HUES48 (cell line): Measurements from ENCODE around the gene TNFRSF11A.
A peak's percentile ranks its signal among the peaks of the same experiment; 100 is the strongest.

Experiments used
- H3K27ac ChIP-seq: one replicate; pipeline ENCODE4 v1.7.0; 2013; ENCODE audit warnings: low read depth, low read length, inconsistent platforms
- H3K27me3 ChIP-seq: 2 replicates; pipeline ENCODE4 v1.6.1; 2013; ENCODE audit warnings: mild to moderate bottlenecking, low read length; ENCODE audit not compliant: control insufficient read depth, insufficient read depth
- H3K36me3 ChIP-seq: 2 replicates; pipeline ENCODE4 v1.6.1; 2013; ENCODE audit warnings: low read length; ENCODE audit not compliant: control insufficient read depth, insufficient read depth
- H3K4me1 ChIP-seq: 2 replicates; pipeline ENCODE4 v1.6.1; 2013; ENCODE audit warnings: mild to moderate bottlenecking, low read length; ENCODE audit not compliant: control insufficient read depth, insufficient read depth
- H3K4me3 ChIP-seq: 2 replicates; pipeline ENCODE4 v1.5.1; 2013; ENCODE audit warnings: mild to moderate bottlenecking, low read depth, low read length
- H3K9ac ChIP-seq: 2 replicates; pipeline ENCODE4 v1.6.1; 2013; ENCODE audit warnings: mild to moderate bottlenecking, low read depth, low read length, moderate library complexity
- H3K9me3 ChIP-seq: 2 replicates; pipeline ENCODE4 v1.6.1; 2013; ENCODE audit warnings: low read length; ENCODE audit not compliant: control insufficient read depth, insufficient read depth

Gene TNFRSF11A

GRCh38 chr18:62399781-62400308 is 74.7 kb downstream of the TNFRSF11A start:
- no peaks in the 10 kb centered on the region for H3K27me3 ChIP-seq
- no peak overlapping the region for H3K9ac ChIP-seq
- H3K4me3 ChIP-seq = no peak overlapping the region
- peaks cover 12% of the 10 kb centered on the region for H3K4me1 ChIP-seq
- H3K9me3 ChIP-seq = no peaks in the 10 kb centered on the region
- H3K27ac ChIP-seq = peak overlapping the region; percentile 31
- no peaks in the 10 kb centered on the region for H3K36me3 ChIP-seq

GRCh38 chr18:62400916-62401315 is 75.8 kb downstream of the TNFRSF11A start:
- no peaks in the 10 kb centered on the region for H3K36me3 ChIP-seq
- no peak overlapping the region for H3K4me3 ChIP-seq
- no peak overlapping the region for H3K27ac ChIP-seq
- no peak overlapping the region for H3K9ac ChIP-seq
- peaks cover 12% of the 10 kb centered on the region for H3K4me1 ChIP-seq
- no peaks in the 10 kb centered on the region for H3K9me3 ChIP-seq
- no peaks in the 10 kb centered on the region for H3K27me3 ChIP-seq

GRCh38 chr18:62402342-62402948 is 77.3 kb downstream of the TNFRSF11A start:
- Histone ChIP-seq H3K9ac (no peak overlapping the region), H3K27me3 (no peaks in the 10 kb centered on the region), H3K4me1 (peaks cover 12% of the 10 kb centered on the region), H3K9me3 (no peaks in the 10 kb centered on the region), H3K27ac (no peak overlapping the region), H3K36me3 (no peaks in the 10 kb centered on the region), H3K4me3 (no peak overlapping the region)

GRCh38 chr18:62403120-62403519 is 78.0 kb downstream of the TNFRSF11A start:
- peaks cover 10% of the 10 kb centered on the region for H3K4me1 ChIP-seq
- no peak overlapping the region for H3K27ac ChIP-seq
- H3K27me3 ChIP-seq = no peaks in the 10 kb centered on the region
- H3K36me3 ChIP-seq = no peaks in the 10 kb centered on the region
- no peak overlapping the region for H3K4me3 ChIP-seq
- H3K9me3 ChIP-seq = no peaks in the 10 kb centered on the region
- no peak overlapping the region for H3K9ac ChIP-seq

DNA sequence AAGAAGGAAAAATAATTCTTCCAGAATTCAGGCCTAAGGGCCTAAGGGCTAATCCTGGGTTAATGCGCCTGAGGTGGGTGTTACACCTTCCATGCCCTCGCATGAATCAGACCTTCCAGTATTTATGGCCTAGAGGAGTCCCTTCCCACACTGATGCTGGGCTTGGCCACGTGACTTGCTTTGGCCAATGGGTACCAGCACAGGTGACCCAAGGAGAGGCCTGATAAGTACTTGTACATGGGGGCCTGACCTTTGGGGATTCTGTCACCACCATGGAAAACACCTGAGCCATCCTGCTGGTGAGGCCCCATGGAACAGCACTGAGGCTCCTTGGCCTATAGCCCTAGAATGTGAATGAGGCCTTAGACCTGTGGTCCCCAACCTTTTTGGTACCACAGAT is 79.8 kb downstream of the TNFRSF11A start:
- peaks cover 2% of the 10 kb centered on the region for H3K4me1 ChIP-seq
- no peaks in the 10 kb centered on the region for H3K36me3 ChIP-seq
- H3K4me3 ChIP-seq = no peak overlapping the region
- no peak overlapping the region for H3K27ac ChIP-seq
- no peaks in the 10 kb centered on the region for H3K27me3 ChIP-seq
- H3K9ac ChIP-seq = no peak overlapping the region
- no peaks in the 10 kb centered on the region for H3K9me3 ChIP-seq

DNA sequence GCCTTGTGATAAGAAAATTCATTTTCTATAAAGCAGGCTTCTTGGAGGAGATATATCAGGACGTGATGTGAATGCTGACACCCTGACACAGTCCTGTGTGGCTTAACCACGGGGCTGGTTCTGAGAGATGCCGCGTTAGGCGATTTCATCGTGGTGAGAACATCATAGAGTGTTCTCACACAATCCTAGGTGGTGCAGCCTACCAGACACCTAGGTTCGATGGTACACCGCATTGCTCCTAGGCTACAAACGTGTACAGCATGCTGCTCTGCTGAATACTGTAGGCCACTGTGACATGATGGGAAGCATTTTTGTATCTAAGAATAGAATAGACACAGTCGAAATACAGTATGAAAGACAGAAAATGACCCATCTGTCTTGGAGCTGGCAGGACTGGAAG is 82.5 kb downstream of the TNFRSF11A start:
- no peak overlapping the region for H3K4me3 ChIP-seq
- no peak overlapping the region for H3K9ac ChIP-seq
- H3K36me3 ChIP-seq = no peaks in the 10 kb centered on the region
- no peaks in the 10 kb centered on the region for H3K9me3 ChIP-seq
- H3K27ac ChIP-seq = no peak overlapping the region
- H3K27me3 ChIP-seq = no peaks in the 10 kb centered on the region
- H3K4me1 ChIP-seq = no peaks in the 10 kb centered on the region

- H3K9me3 ChIP-seq = no peaks in the 10 kb centered on the region
- H3K27ac ChIP-seq = no peak overlapping the region
- no peak overlapping the region for H3K4me3 ChIP-seq
- H3K9ac ChIP-seq = no peak overlapping the region
- H3K36me3 ChIP-seq = no peaks in the 10 kb centered on the region
- no peaks in the 10 kb centered on the region for H3K27me3 ChIP-seq
- no peaks in the 10 kb centered on the region for H3K4me1 ChIP-seq
These were observed 84.7 kb downstream of the TNFRSF11A start for GRCh38 chr18:62409821-62410220.

GRCh38 chr18:62412231-62412979 is 87.3 kb downstream of the TNFRSF11A start:
- Histone ChIP-seq H3K27me3 (no peaks in the 10 kb centered on the region), H3K27ac (no peak overlapping the region), H3K9me3 (no peaks in the 10 kb centered on the region), H3K9ac (no peak overlapping the region), H3K4me3 (no peak overlapping the region), H3K4me1 (no peaks in the 10 kb centered on the region), H3K36me3 (no peaks in the 10 kb centered on the region)

DNA sequence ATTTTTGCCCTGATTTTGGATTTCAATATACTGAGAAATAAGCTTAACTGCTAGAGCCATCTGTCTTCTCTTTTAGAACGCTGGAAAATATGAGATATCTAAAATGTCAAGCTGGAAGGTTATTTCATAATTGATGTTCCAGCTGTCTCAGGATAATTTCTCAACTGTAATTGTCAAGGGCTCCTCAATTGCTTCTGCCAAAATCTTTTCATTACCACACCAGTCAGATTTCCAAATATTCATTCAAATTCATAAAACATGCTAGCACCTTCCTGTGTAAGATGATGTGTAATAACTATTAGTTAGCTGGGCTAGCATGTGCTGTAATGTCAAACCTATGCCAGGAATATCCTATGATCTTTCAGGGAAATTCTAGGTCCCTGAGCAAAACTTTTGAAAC is 88.1 kb downstream of the TNFRSF11A start:
- Histone ChIP-seq H3K9ac (no peak overlapping the region), H3K36me3 (no peaks in the 10 kb centered on the region), H3K9me3 (no peaks in the 10 kb centered on the region), H3K4me3 (no peak overlapping the region), H3K4me1 (no peaks in the 10 kb centered on the region), H3K27me3 (no peaks in the 10 kb centered on the region), H3K27ac (no peak overlapping the region)

DNA sequence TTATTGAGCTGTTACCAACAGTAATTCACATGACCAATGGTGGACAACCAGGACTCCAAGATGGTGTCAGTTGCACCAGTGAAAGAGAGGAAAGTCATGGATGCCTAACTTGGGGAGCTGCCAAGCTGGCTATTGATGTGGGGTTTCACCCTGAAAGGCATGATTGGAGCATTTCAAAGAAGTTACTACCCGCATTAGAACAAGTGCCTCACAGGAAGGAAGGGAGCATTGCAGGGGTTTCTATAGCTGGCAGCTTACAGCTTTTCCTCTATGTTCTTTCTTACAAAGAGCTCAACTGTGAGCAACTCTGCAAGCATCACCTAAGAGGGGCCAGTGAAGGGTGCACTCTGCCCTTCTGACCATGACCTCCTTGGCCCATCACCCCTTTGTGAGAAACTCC is 93.1 kb downstream of the TNFRSF11A start:
- H3K4me1 ChIP-seq = no peaks in the 10 kb centered on the region
- no peak overlapping the region for H3K27ac ChIP-seq
- H3K9me3 ChIP-seq = no peaks in the 10 kb centered on the region
- H3K4me3 ChIP-seq = no peak overlapping the region
- H3K9ac ChIP-seq = no peak overlapping the region
- no peaks in the 10 kb centered on the region for H3K27me3 ChIP-seq
- H3K36me3 ChIP-seq = no peaks in the 10 kb centered on the region

- Histone ChIP-seq H3K36me3 (no peaks in the 10 kb centered on the region), H3K9ac (no peak overlapping the region), H3K9me3 (no peaks in the 10 kb centered on the region), H3K4me1 (peaks cover 3% of the 10 kb centered on the region; the same call in 1 of the 2 replicates), H3K27me3 (no peaks in the 10 kb centered on the region), H3K27ac (no peak overlapping the region), H3K4me3 (no peak overlapping the region)
These were observed 95.0 kb downstream of the TNFRSF11A start for GRCh38 chr18:62420151-62420512.
